Myocyte (in vitro differentiated cells): Measurements from ENCODE around the gene TECRL. TPM values are rescaled to one million over a fixed set of nuclear protein-coding genes. Genes with fewer than 3 reads are reported as not detected.
A peak's percentile ranks its signal among the peaks of the same experiment; 100 is the strongest.

Source experiments
- DNase-seq: peaks from one replicate; pipeline ENCODE4 v3.0.0-alpha.2; 2012; ENCODE audit warnings: low read depth
- polyA plus RNA-seq: library from polyadenylated mRNA; unstranded; fragments of >200 nt; gene quantifications from one replicate; pipeline ENCODE4 v1.2.1, GENCODE V29; 2012; ENCODE audit warnings: missing spikeins
- total RNA-seq: library from RNA; depleted of rRNA; stranded (reverse); fragments of >200 nt; gene quantifications from 2 replicates; pipeline ENCODE4 v1.2.3, GENCODE V29; 2014

The TECRL gene
- not detected in 2 replicates for total RNA-seq
- not detected for polyA plus RNA-seq

DNA sequence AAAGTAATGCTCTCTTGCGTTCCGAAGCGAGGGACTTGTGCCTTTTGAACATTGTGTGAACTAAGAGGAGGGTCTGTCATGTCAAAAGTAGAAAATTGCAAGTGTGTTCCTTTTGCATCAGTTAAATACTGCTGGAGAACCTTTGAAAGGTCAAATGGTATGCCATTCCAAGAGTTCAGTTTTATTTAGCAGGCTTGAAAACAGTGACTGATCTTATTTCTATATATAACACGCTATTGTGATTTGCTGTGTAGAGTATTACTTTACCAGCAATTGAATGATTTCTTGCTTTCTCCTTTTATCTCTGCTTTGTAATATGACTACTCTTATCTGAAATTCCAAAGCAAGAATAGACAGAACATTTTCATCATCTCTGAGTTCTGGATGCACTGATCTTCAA is at the start of gene TECRL:
Gene TECRL (minus strand): TSS at position 151 of the 400 bp plus-strand sequence. CDS start 99 bp downstream, at position 52.
- DNase-seq, result no peak

- no peak for DNase-seq
Measured at GRCh38 chr4:64432674-64433073, 23.4 kb upstream of the TECRL start.

DNA sequence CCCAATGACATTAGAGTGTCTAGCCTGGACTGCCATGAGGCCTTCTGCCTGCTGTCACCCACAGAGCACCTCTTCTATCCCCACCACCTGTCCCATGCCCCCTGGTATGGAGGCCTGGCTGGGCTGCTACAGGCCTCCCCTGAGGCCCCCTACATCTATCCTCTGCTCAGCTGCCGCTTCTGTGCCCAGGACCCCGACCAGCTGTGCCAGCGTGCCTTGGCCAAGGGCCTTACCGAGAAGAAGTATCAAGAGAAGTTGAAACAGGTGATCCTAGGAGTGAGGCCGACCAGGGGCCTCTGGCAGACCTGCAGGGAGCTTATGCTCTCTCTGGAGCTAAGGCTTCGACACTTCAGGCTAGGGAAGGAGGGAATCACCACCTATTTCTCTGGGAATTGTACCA is 21.7 kb upstream of the TECRL start:
- DNase-seq, result no peak

DNA sequence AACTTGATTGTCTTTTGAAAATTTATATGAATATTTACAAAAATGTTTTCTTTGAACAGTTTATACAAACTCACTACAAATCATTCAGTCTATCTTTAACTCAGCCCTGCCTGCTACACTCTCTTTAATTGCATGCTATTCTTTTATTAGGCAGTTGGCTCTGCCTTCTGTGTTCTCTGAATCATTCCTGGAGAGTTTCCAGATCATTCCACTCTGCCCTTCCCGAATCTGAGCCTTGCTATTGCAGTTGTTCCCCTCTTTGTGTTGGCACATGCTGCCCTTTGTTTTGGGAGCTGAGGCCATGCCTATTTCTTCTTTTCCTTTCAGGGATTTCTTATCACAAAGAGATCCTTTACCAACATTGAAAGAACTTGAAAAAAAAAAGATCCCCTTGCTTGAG is 8.7 kb upstream of the TECRL start:
- peak; percentile 67 for DNase-seq

GRCh38 chr4:64407000-64407399 is 2.2 kb downstream of the TECRL start:
- no peak for DNase-seq

DNA sequence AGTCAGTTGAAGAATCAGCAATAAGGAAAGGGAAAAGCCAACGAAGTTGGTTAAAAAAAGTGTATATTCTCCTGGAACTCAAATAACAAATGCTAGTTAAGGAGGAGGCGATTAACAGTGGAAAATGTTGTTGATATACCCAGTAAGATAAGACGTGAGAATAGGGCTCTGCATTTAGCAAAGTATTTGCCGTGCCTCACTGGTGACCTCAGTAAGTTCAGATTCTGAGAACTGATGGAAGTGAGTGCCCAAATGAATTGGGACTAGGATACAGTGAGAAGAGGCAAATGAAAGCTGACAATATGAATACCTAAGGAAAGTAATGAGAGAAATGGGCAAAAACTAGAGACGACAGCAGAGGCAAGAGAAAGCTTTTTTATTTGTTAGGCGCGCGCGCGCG is 3.5 kb downstream of the TECRL start:
- no peak for DNase-seq

DNA sequence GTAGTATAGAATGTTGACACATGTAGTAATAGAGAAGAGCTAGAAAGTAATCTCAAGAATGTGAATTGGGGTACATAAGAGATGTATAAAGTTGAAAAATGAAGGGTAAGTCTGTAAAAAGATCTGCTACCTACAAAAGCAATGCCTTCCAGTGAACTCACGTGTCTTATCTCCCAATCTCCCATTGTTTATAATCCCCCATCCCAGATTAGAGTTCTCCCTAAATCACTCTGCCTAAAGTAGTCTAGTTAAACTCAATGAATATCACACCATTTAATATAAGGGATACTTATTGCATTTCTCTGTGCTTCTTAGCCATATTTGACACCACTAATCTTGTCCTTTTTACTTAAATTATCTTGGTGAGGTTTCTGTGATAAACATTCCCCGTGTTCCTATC is 6.6 kb downstream of the TECRL start:
- no peak for DNase-seq

DNA sequence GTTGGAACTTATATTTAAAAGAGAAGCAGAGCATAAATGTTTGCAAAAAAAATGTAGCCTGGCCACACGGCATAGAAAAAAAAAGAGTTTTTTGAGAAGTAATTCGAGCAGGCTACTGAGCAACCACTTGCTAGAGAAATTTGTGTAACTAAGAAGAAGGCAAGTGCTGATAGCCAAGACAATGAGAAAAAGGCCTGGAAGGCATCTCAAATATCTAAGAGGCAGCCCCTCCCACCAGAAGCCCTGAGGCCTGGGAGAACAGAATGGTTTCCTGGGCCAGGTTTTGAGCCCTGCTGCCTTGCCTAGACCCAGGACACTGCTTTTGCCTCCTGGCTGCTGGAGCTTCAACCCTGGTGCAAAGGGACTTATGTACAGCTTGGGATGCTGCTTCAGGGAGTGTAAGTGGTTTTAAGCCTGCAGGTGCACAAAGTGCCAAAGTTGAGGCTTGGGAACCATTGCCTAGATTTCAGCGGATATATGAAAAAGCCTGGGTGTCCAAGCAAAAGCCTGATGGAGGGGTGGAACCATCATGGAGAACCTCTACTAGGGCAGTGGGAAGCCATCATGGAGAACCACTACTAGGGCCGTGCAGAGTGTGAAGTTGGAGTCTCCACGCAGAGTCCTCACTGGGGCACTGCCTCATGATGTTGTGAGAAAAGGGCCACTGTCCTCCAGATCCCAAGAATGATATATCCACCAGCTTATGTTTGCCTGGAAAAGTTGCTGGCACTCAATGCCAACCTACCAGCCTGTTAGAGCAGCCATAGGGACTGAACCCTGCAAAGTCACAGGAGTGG is 9.7 kb downstream of the TECRL start:
- DNase-seq, result no peak

DNA sequence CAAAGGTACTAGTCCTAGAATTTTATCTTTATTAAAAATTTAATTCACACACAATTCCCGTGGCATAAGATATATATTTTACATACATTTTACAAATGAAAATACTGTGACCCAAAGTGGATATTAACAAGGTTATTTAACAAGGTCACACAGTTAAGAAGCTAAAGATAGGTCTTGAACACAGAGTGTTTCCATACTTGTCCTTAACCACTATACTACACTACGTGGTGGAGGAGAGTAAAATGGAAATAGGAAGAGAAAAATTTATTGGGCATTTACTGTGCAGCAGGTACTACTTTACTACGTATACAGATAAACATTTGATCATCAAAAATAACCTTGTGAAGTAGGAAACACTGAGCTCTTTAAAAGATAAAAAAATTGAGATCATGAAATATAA is 14.8 kb downstream of the TECRL start:
- DNase-seq, result no peak

GRCh38 chr4:64388252-64388651 is 21.0 kb downstream of the TECRL start:
- no peak for DNase-seq

DNA sequence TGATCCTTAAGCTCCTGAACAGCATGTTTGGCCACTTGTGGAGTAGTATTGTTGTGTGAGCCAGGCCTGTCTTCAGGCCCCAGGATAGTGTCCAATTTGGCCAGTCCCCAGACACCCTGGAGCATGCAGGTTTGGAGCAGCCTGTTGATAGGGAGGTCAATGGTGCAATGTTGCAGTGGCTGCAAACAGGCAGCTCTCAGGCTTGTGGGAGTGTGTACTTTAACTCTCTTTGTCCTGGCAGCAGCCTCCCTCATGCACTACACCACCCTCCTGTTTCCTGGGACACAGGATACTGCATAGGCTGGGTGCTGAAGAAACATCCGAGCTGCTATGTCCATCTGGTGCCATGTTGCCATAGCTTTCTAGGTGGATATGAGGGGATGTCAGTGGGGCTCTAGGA is 24.0 kb downstream of the TECRL start:
- no peak for DNase-seq

GRCh38 chr4:64384237-64385203 is 24.7 kb downstream of the TECRL start:
- no peak for DNase-seq

- no peak for DNase-seq
Measured at GRCh38 chr4:64368741-64369140, 40.5 kb downstream of the TECRL start.

DNA sequence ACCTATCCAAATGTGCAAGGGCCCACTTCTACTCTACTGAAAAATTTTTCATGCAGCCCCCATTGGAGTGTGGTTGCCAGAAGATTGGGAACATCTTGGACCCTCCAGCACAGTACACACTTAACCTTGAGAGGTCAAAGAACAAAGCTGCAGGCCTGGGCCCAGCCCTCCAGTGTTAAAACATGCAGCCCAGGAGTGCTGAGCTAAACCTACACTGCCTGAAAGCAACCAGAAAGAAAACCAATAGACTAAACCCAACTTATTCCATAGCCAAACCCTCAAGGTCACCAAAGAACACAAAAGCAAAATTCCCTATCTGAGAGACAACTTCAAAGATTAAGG is 47.9 kb downstream of the TECRL start:
- DNase-seq, result no peak

- no peak for DNase-seq
Measured at GRCh38 chr4:64360664-64361398, 48.4 kb downstream of the TECRL start.

GRCh38 chr4:64359489-64359888 is 49.8 kb downstream of the TECRL start:
- no peak for DNase-seq

DNA sequence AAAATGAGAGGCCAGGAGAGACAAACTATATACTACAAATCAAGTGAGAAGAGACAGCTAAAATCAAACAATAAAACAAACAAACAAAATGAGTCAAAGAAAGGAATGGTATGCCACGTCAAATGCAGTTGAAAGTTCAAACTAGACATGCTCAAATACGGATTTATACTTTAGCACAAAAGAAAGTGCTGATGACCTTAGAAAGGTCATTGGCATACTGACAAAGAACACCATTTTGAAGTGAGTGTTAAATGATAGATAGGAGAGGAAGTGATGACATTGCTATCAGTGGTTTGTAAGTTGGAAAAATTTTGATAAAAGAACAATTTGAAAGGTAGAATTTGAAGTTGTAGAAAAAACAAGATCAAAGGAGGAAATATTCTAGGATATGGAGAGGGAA is 55.3 kb downstream of the TECRL start:
- no peak for DNase-seq

- no peak for DNase-seq
Measured at GRCh38 chr4:64341711-64342110, 67.5 kb downstream of the TECRL start.

- no peak for DNase-seq
Measured at GRCh38 chr4:64340218-64341110, 68.8 kb downstream of the TECRL start.

GRCh38 chr4:64334964-64335363 is 74.3 kb downstream of the TECRL start:
- DNase-seq, result no peak

DNA sequence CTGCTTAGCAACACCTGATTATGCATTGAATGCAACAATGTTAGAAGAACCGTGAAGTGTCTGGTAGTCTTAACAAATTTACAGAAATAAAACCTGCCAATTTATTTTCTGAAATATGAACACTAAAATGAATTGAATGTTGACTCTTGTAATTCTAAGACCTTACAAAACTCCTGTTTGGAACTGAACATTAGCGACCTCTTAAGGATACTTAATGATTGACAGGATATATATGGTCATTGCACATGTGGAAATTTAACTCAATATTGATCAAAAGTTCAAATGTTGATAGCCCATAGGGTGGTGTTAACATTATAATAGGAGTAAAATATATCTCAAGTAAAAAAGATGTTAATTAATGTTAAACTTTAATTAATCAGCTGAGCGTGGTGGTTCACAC is 79.1 kb downstream of the TECRL start:
- no peak for DNase-seq
